GM19468 (cell line): ENCODE data around the gene MT1HL1.
"Not testable (repeated sequence)": the region's sequence is repeated elsewhere in the genome, so short reads cannot be mapped to it uniquely, and the experiment has no call there.

Experiments
- ATAC-seq: cut with Tn5 transposase; IDR thresholded peaks from one replicate; pipeline ENCODE4 v1.9.1; 2021; ENCODE audit warnings: mild to moderate bottlenecking, moderate library complexity, moderate number of reproducible peaks; ENCODE audit not compliant: unreplicated experiment; ENCODE audit errors: extremely low read depth

Gene MT1HL1

GRCh38 chr1:236981431-236981830, 22.8 kb downstream of the MT1HL1 start:
- not testable (repeated sequence) for ATAC-seq

DNA sequence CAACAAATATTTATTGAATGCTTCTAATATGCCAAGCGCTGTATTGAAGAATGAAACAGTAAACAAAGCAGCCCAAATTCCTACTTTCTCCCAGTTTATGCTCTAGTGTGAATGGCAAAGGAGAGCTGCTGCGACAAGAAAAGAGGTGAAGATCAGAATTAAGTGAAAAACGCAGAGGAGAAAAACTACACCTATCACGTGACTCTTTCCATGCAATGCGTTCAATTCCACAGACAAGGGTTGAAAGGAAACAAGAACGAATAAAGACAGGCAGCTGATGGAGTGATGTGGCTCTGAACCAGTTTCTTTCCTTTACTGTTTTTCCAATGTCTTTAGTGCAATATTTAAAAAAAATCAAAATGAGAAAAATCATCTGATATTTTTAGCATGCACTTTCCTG, 23.6 kb downstream of the MT1HL1 start:
- ATAC-seq, result no peak

GRCh38 chr1:236979149-236979900, 24.9 kb downstream of the MT1HL1 start:
- no peak for ATAC-seq

GRCh38 chr1:236978740-236979139, 25.5 kb downstream of the MT1HL1 start:
- ATAC-seq, result no peak

DNA sequence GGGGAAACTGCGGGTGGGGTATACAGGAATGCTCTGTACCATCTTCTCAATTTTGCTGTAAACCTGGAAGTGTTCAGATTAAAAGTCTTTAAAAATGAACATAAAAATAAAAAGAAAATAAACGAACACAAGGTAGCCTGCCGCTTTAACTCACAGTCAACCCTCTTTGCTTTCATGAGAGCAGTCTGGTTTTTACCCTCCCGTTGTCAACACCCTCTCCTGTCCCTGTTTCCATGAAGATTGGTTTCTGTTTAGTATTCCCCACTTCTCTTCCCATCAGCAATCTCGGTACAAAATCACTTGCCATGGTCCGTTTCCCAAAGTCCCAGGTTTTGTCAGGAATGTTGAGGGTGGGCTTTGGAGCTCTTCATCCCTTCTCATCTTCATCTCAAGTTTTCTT, 28.8 kb downstream of the MT1HL1 start:
- ATAC-seq, result no peak

GRCh38 chr1:236974025-236974424, 30.2 kb downstream of the MT1HL1 start:
- ATAC-seq, result not testable (repeated sequence)

GRCh38 chr1:236966636-236967035, 37.6 kb downstream of the MT1HL1 start:
- no peak for ATAC-seq

- ATAC-seq, result no peak
Observed at GRCh38 chr1:236963920-236964319, 40.3 kb downstream of the MT1HL1 start.

- no peak for ATAC-seq
Observed at GRCh38 chr1:236959112-236959511, 45.1 kb downstream of the MT1HL1 start.

DNA sequence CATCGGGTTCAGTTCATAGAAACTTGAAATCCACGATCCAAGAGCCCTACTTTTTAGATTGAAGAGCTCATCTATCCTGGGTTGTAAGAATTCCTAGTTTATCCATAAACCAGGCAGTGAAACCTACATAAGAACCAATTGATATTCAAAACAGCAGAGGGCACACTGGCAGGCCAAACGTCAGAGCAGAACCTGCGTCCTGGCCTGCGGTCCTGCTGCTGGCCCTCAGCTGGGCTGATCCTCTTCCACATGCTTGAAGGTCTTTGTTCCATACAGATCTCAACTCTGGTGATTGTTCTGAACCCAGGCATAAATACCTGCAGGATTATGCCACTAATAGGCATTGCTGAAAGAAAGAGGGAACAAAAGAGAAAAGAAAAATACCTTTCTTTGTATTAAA, 47.0 kb downstream of the MT1HL1 start:
- ATAC-seq, result no peak
